Myocyte (in vitro differentiated cells): Measurements from ENCODE around the gene LCE1F. TPM values are rescaled to one million over a fixed set of nuclear protein-coding genes. Genes with fewer than 3 reads are reported as not detected.

Experiments
- DNase-seq: peaks from one replicate; pipeline ENCODE4 v3.0.0-alpha.2; 2012; ENCODE audit warnings: low read depth
- polyA plus RNA-seq: library from polyadenylated mRNA; unstranded; fragments of >200 nt; gene quantifications from one replicate; pipeline ENCODE4 v1.2.1, GENCODE V29; 2012; ENCODE audit warnings: missing spikeins
- total RNA-seq: library from RNA; depleted of rRNA; stranded (reverse); fragments of >200 nt; gene quantifications from 2 replicates; pipeline ENCODE4 v1.2.3, GENCODE V29; 2014

The LCE1F gene, protein sequence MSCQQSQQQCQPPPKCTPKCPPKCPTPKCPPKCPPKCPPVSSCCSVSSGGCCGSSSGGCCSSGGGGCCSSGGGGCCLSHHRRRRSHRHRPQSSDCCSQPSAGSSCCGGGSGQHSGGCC
- not detected in 2 replicates for total RNA-seq
- polyA plus RNA-seq, result not detected

DNA sequence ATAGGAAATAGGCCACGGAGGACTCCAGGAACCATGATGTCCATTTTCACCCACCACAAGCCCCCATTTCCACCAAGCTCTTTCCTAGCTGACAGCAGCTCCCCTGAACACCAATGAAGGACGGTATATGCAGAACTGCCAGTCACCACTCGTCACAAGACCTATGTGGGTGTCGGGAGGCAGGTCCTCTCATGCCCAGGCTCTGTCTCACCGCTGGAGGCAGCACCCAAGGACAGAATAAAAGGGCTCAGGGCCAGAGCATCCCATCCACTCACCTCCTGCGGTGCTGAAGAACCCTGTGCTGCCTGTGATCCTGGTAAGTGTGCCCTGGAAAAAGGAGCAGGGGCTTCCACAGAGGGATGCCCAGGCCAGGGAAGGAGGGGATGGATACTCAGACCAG, at the start of gene LCE1F:
TSS of gene LCE1F (plus strand) at position 266 of the 400 bp plus-strand sequence. CDS start 1,232 bp downstream, outside the sequence.
- DNase-seq, result no peak

DNA sequence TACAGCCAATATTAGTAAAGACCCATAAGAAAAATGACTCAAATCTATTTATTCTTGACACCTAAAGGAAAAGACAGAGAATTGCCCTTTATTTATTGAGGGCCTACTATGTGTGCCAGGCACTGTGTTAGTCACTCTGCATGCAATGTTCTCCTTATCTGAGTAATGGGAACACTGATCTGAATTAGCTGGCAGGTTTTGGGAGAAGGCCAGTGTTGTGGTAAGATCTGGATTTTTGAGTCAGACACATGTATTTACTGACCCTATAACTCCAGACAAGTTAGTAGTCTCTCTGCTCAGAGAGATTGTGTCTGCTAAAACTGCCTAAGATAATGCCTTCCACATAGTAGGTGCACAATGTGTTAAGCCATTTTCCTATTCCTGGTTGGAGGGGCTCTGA, 49.7 kb upstream of the LCE1F start:
- no peak for DNase-seq

DNA sequence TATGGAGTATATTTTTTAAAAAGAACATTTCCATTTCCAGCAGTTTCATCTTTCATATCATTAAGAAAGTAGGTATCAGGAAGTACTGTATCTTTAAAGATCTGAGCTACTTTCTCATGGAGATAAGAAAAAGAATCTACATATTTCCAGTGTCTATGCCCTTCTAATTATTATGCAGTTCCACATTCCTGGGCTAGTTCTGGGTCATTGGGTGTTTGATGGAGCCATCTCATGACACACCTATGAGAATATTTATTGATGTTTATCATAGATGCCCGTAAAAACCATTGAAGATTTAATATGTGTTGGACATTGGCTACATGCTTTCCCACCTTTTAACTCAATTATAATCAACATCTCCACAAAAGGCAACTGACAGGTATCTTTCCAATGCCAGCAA, 46.0 kb upstream of the LCE1F start:
- no peak for DNase-seq

DNA sequence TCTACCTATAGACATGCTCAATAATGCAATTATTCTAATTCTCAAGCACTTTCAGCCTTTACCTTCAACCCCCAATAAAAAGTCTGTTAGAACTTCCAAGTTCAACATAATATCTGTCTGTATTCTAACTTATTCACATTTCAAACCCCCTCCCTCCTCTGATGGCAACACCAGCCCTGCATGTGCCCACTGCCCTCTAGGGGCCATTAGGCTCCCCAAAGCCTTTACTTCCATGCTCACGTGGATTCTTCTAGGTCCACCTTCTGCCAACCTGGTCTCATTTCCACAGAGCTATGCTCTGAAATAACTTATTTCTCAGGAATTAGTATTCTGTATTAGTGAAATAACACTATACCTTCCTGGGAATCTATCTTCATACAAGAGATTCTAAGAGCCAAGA, 39.3 kb upstream of the LCE1F start:
- DNase-seq, result peak; percentile 2

DNA sequence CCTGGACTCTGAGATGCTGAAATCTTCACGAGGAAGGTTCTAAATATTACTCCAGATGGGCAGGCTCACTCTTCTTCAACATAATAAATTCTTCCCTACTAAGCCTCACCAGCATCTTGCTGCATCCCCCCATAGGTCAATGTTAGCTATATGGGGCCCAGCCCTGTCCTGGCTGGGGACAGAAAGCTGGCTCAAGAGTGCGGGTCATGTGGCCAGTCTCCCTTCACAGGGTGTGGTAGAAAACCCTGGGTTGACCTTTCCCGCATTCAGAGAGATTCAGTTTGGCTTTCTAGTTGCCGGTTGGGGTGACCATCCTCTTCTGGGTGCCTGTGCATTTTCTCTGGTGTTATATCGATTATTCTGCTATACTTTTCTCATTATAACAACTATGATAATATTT, 36.9 kb upstream of the LCE1F start:
- no peak for DNase-seq

DNA sequence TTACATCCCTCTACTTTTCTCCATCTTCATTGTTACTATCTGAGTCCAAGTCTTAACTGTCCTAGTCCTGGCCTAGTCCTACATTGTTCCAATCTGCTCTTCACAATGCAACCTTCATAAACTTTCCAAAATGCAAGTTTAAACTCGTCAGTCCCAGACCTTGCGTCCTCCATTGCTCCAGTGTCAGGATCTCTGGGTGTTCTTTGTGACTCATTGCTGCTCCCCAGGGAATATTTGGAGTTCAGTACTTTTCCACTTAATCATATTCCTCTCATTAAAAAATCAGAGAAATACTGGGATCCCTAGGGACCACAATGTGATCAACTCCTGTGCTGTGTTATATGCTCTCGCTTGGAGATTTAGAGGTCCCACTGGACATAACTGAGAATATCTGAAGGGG, 35.1 kb upstream of the LCE1F start:
- no peak for DNase-seq

DNA sequence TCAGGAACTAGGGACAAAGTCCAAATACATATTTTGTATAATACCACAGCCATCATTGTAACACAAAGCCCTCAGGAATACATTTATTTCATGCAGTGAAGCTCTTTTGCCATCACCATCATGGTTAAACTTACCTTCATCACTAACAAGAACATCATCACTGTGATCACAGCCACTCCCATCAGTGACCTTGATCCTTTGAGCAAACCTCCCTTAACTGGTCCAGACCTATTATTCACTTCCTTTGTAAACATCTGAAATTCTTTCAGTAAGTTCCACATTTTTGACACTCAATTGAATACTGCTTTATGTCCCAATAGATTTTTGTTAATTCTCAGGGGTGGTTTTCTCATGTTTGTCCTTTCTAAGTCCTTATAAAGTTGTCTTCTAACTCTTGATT, 33.3 kb upstream of the LCE1F start:
- DNase-seq, result no peak

DNA sequence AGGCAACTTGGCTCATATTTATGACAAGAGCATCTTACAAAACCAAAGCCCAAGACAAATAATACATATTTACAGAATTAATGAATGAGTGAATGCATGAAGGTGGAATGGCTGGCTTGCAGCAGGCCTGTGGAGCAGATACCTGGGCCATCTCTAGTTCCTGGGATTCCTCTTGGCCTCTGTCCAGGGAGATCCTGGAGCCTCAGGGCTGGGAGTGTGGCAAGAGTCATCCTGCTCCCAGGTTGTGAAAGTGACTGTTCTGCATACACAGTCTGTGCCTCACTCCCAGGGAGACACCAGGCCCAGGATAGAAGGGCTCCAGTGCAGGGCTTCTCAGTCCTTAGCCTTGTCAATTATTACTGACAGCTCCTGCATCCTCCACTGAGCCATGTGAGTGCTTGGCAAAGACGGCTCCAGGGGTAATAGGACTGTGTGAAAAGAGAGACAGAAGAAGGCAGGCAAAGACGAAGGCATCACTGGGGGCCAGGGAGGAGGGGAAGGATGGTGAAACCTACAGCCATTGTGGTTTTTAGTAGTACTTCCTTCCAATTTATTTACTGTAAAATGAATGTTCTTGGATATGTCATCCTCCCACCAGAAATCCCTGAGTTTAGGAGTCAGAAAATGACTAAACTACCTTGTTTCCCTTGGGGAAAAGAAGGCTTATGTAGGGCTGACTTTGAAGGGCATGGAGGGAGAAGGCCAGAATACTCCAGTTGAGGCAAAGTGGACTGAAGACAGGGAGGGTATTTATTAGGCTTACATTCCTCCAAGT, 31.4 kb upstream of the LCE1F start:
- DNase-seq, result no peak

DNA sequence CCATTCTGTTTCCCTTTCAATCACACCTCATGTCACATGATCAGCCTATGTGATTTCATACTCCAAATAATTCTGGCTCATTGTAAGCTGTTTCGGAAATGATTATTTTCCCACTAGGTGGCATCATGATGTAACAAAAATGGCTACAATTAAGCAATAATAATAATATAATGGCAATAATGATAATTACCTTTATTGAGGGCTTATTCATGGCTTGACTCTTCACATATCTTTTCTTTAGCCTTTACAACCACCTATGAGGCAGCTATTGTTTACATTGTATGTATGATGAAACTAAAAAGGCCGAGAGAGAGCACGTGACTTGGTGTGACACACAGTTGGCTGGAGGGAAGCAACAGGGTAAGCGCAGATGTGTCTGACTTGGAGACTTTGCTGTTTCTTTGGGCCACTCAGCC, 29.6 kb upstream of the LCE1F start:
- no peak for DNase-seq

DNA sequence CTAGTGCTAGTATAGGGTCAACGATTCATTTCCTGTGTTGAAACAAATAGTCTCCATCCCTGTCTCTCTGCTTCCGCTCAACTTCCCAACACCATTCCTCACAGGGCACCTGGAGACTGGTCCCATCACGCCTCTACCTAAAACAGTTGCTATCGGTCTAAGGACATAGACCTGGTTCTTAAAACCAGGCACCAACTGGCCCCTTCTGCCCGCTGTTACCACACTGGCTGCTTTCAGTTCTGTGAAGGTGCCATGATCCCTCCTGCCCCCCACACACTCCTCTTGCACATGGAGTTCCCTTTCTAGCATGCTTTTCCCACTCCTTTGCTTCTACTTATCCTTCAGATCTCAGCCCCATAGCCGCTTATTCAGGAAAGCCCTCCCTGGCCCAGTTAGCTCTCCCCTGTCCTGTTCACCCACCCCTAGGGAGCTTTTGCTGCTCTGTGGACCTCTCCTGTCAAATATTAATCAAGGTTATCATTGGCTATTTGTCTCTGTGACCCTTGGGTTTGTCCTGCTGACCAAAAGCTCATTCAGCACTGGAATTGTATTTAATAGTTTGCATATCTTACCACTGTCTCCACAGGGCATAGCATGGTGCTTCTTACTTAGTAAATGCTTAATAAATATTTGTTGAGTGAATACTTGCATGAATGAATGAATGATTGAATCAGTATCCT, 29.0 kb upstream of the LCE1F start:
- no peak for DNase-seq

DNA sequence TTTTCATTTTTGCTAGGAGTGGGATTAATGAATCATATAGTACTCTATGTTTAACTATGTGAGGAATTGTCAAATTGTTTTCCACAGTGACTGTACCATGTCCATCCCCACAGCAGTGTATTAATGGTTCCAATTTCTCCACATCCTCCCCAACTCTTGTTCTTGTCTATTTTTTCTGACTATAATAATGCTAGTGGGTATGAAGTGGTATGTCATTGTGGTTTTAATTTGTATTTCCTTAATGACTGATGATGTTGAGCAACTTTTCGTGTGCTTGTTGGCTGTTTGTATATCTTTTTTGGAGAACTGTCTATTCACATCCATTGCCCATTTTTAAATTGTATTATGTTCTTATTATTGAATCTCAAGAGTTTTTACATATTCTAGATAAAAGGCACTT, 27.1 kb upstream of the LCE1F start:
- no peak for DNase-seq

DNA sequence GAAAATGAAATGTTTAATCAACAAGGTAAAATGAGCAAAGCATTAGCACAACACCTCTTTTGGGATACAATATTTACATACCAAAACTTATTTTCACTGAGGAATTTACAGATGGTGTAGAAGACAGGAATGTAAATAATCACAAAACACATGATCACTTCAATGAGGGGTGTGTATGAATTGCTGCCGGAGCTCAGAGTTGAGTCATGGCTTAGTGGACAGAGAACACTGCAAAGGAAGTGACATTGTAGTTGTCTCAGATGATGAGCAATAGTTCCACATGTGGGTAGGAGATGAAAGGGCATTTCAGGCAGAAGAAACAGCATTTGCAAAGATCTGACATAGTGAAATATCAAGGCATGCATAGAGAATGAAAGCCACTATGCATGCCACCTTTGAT, 22.7 kb upstream of the LCE1F start:
- peak; percentile 20 for DNase-seq

DNA sequence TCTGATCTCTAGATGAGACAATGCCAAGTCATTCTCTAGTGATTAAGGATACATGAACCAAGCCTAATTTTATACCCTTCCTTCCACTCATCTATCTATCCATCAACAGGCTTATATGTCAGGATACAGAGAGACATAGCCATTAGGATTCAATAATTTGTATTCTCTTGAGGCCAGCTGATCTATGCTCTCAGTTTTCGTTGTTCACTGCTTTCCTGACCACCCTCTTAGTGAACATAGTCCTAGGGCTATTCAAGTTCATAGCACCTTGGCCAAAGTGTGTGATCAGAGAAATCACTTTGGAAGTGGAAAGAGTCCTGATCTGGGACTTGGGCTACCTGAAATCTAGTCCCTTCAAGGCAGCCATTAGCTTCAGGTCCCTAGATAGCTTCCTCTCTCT, 21.4 kb upstream of the LCE1F start:
- no peak for DNase-seq

DNA sequence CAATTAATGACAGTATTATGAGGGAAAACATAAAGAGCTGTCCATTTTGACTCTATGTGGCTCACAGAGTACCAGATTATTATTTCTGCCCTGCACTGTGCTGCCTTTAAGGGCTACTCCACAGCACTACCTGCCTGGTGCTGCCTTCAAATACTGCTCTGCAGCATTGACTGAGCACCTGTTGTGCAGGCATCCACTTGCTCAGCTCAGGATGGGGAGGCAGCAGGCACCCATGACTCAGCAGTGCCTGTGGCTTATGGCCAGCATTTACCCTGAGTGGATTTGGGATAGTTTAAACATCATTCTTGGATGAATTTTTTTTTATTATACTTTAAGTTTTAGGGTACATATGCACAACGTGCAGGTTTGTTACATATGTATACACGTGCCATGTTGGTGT, 18.1 kb upstream of the LCE1F start:
- DNase-seq, result peak; percentile 29

DNA sequence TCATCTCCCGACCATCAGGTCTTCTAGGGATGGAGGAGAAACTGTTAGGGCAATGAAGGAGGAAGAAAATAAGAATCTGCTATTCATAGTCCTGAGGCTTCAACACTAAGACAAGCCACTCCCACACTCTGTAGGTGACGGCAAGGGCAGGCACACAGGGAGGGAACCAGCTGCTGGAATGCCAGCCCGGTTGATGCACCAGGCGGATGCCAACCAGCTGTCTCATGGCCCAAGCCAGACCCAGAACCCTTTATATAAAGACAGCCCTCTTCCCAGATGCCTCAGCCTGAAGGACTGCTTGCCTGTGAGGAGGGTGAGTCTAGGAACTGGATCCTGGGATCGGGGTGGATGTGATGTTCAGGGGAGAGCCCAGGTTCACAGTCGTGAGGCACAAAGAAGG, 17.2 kb upstream of the LCE1F start, which contains the start of gene KPRP:
TSS of gene KPRP (plus strand) at position 279 of the 400 bp plus-strand sequence. CDS start 1,564 bp downstream, outside the sequence.
- DNase-seq, result peak; percentile 46

DNA sequence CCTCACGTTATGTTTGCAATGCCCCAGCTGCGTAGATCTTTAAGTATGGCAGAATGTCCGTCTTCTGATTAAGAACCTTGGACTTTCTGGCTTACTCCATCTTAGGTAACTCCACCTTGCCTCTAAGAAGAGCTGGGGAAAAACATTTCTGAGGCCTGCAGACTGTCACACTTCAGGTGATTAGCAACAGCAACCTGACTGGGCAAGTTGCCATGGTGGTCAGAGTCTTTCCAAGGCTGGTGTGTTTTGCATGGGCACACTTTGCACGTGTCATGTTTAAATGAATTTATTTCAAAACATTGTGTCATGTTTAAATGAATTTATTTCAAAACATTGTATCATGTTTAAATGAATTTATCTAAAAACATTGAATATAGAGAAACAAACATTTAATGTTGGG, 16.3 kb upstream of the LCE1F start:
- DNase-seq, result no peak

DNA sequence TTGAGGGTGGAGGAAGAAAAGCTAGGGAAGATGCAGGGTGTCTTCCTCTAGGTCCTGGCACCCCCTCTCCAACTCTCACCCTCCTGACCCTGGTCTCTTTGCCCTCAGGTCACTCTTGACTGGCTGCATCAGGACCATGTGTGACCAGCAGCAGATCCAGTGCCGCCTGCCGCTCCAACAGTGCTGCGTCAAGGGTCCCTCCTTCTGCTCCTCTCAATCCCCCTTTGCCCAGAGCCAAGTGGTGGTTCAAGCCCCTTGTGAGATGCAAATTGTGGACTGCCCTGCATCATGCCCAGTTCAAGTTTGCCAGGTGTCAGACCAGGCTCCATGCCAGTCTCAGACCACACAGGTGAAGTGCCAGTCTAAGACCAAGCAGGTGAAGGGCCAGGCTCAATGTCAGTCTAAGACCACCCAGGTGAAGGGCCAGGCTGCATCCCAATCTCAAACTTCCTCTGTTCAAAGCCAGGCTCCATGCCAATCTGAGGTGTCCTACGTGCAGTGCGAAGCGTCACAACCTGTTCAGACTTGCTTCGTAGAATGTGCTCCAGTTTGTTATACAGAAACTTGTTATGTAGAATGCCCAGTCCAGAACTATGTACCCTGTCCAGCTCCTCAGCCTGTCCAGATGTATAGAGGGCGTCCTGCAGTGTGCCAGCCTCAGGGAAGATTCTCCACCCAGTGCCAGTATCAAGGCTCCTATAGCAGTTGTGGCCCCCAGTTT, 15.3 kb upstream of the LCE1F start:
- no peak for DNase-seq

DNA sequence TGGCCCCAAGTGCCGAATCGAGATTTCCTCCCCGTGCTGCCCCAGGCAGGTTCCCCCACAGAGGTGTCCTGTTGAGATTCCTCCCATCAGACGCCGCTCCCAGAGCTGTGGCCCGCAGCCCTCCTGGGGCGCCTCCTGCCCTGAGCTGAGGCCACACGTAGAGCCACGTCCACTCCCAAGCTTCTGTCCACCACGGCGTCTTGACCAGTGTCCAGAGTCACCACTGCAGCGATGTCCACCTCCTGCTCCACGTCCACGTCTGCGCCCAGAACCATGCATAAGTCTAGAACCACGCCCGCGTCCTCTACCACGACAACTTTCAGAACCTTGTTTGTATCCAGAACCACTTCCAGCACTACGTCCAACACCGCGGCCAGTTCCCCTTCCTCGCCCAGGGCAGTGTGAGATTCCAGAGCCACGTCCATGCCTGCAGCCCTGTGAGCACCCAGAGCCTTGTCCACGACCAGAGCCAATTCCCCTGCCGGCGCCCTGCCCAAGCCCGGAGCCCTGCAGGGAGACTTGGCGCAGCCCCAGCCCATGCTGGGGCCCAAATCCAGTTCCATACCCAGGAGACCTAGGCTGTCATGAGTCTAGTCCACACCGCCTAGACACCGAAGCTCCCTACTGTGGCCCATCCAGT, 14.3 kb upstream of the LCE1F start:
- no peak for DNase-seq

DNA sequence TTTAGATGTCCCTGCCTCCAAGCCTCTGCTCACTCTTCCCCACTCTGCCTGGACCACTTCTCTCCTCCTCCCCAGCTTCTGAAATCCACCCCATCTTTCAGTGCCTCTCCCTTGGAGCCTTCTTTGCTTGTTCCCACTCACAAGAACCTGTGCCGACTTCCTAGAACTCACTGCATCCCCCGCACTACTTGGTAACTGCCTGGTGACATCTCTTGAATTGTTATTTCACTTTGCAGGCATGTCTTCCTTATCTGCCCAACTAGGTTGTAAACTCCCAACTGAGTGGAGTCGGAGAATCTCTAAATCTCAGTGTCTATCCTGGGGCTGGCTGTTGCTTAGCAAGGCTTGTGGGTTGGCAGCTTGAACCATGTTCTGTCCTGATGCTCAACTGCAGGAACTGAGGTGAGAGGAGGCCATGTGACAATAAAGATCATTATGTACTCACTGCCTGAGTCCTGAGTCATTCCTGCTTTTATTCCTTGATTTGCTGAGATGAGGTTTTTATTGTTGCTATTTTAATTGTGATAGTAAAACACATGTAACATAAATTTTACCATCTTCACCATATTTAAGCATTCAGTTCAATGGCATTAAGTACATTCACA, 13.2 kb upstream of the LCE1F start:
- no peak for DNase-seq

DNA sequence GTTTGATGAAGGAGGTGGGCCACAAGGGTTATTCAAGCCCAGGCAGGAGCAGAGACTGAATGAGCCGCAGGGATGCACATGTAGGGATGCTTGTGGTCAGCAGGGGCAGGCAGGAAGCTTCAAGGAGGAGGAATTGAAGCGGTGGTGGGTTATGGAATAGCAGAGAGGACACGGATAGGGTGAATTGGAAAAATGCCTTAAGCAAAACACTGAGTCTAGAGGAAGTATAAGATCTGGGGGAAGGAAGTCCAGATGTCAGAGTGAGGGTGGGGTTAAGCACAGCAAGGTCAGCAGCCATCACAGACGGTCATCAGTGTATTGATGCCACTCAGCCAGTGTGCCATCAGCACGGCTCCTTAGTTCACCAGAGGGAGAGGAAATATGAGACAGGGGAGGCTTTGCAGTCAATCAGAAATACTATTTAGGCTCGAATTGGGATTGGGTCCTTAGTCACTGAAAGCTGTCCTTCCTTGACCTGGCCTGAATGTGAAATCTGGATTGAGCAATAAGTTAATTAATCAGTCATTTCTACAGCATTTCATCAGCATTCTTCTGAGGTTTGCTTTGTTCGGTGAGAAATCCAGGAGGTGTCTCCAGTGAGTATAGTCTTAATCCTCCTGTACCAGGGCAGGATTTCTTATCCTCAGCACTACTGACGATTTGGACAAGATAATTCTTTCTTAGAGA, 6.0 kb upstream of the LCE1F start:
- DNase-seq, result no peak
